OCI-LY1 (cell line): Measurements from ENCODE around the gene ADK.

Source experiments
- H2AFZ ChIP-seq: fragments of 200-600 bp; sonication (generic), shearing (Covaris generic); 2 replicates; pipeline ENCODE4 v1.6.0; 2014; ENCODE audit warnings: antibody characterized with exemption, mild to moderate bottlenecking, low read length
- H3F3A ChIP-seq: fragments of 200-600 bp; sonication (generic), shearing (Covaris generic); 2 replicates; pipeline ENCODE4 v1.6.0; 2014; ENCODE audit warnings: mild to moderate bottlenecking, antibody characterized with exemption, low read length, moderate library complexity; ENCODE audit not compliant: insufficient read depth
- H3K27ac ChIP-seq: fragments of 200-600 bp; sonication (generic); 2 replicates; pipeline ENCODE4 v1.5.1; 2014; ENCODE audit warnings: low read length, mixed run types, mild to moderate bottlenecking, low read depth; ENCODE audit not compliant: poor library complexity, severe bottlenecking
- H3K27me3 ChIP-seq: fragments of 200-600 bp; sonication (generic); 2 replicates; pipeline ENCODE4 v1.6.0; 2014; ENCODE audit warnings: antibody characterized with exemption, mild to moderate bottlenecking, low read length, moderate library complexity; ENCODE audit not compliant: insufficient read depth
- H3K36me3 ChIP-seq: fragments of 200-600 bp; sonication (generic); 2 replicates; pipeline ENCODE4 v1.6.1; 2014; ENCODE audit warnings: mild to moderate bottlenecking, antibody characterized with exemption, low read length, moderate library complexity, mixed read lengths; ENCODE audit not compliant: insufficient read depth
- H3K4me1 ChIP-seq: fragments of 200-600 bp; sonication (generic); 2 replicates; pipeline ENCODE4 v1.5.1; 2014; ENCODE audit warnings: mild to moderate bottlenecking, low read length, moderate library complexity; ENCODE audit not compliant: insufficient read depth, severe bottlenecking
- H3K4me2 ChIP-seq: fragments of 200-600 bp; sonication (generic), shearing (Covaris generic); 2 replicates; pipeline ENCODE4 v1.6.1; 2014; ENCODE audit warnings: low read length
- H3K4me3 ChIP-seq: fragments of 200-600 bp; sonication (generic); 2 replicates; pipeline ENCODE4 v1.5.1; 2014; ENCODE audit warnings: low read length, low read depth, mild to moderate bottlenecking, mixed read lengths; ENCODE audit not compliant: poor library complexity, severe bottlenecking
- H3K79me2 ChIP-seq: fragments of 200-600 bp; shearing (Covaris generic); 2 replicates; pipeline ENCODE4 v1.6.1; 2016; ENCODE audit warnings: mixed run types, low read length, mixed read lengths; ENCODE audit not compliant: insufficient read depth
- H3K9ac ChIP-seq: fragments of 200-600 bp; sonication (generic), shearing (Covaris generic); 2 replicates; pipeline ENCODE4 v1.6.1; 2014; ENCODE audit warnings: mild to moderate bottlenecking, low read length, mixed read lengths
- H3K9me2 ChIP-seq: fragments of 200-600 bp; sonication (generic), shearing (Covaris generic); 2 replicates; pipeline ENCODE4 v1.6.1; 2014; ENCODE audit warnings: low read depth, mild to moderate bottlenecking, low read length, mixed read lengths
- H3K9me3 ChIP-seq: fragments of 200-600 bp; shearing (Covaris generic); 2 replicates; pipeline ENCODE4 v1.6.1; 2014; ENCODE audit warnings: low read length, mixed read lengths
- H4K20me1 ChIP-seq: fragments of 200-600 bp; sonication (generic), shearing (Covaris generic); 2 replicates; pipeline ENCODE4 v1.6.0; 2016; ENCODE audit warnings: mild to moderate bottlenecking, low read length; ENCODE audit not compliant: insufficient read depth
- EZH2 ChIP-seq: fragments of 200-600 bp; sonication (generic), shearing (Covaris generic); IDR thresholded peaks from 2 replicates; pipeline ENCODE4 v1.8.0; 2017; ENCODE audit warnings: borderline replicate concordance, mixed run types, mild to moderate bottlenecking, antibody characterized with exemption, low read length, moderate library complexity, mixed read lengths
- TF ChIP-seq, protein P1 (sequence below): fragments of 200-600 bp; sonication (generic), shearing (Covaris generic); IDR thresholded peaks from 2 replicates; pipeline ENCODE4 v1.5.1; 2017; ENCODE audit warnings: mild to moderate bottlenecking, antibody characterized with exemption, low read length, moderate library complexity, mixed read lengths

ADK gene

GRCh38 chr10:74437822-74438221, 286.8 kb downstream of the ADK start:
- H3K4me3 ChIP-seq, result no peak overlapping the region
- no peaks in the 10 kb centered on the region for H3K4me1 ChIP-seq
- H3K9me3 ChIP-seq, result no peaks in the 10 kb centered on the region
- H3K9ac ChIP-seq, result no peak overlapping the region
- H3F3A ChIP-seq, result no peaks in the 10 kb centered on the region
- no peaks in the 10 kb centered on the region for H3K79me2 ChIP-seq
- no peak for TF ChIP-seq EZH2
- TF ChIP-seq, protein P1, sequence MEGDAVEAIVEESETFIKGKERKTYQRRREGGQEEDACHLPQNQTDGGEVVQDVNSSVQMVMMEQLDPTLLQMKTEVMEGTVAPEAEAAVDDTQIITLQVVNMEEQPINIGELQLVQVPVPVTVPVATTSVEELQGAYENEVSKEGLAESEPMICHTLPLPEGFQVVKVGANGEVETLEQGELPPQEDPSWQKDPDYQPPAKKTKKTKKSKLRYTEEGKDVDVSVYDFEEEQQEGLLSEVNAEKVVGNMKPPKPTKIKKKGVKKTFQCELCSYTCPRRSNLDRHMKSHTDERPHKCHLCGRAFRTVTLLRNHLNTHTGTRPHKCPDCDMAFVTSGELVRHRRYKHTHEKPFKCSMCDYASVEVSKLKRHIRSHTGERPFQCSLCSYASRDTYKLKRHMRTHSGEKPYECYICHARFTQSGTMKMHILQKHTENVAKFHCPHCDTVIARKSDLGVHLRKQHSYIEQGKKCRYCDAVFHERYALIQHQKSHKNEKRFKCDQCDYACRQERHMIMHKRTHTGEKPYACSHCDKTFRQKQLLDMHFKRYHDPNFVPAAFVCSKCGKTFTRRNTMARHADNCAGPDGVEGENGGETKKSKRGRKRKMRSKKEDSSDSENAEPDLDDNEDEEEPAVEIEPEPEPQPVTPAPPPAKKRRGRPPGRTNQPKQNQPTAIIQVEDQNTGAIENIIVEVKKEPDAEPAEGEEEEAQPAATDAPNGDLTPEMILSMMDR, result no peak
- no peak overlapping the region for H2AFZ ChIP-seq
- H4K20me1 ChIP-seq, result no peaks in the 10 kb centered on the region
- H3K9me2 ChIP-seq, result no peaks in the 10 kb centered on the region
- H3K36me3 ChIP-seq, result peaks cover 5% of the 10 kb centered on the region
- H3K27me3 ChIP-seq, result no peaks in the 10 kb centered on the region
- H3K27ac ChIP-seq, result no peak overlapping the region
- H3K4me2 ChIP-seq, result no peak overlapping the region

DNA sequence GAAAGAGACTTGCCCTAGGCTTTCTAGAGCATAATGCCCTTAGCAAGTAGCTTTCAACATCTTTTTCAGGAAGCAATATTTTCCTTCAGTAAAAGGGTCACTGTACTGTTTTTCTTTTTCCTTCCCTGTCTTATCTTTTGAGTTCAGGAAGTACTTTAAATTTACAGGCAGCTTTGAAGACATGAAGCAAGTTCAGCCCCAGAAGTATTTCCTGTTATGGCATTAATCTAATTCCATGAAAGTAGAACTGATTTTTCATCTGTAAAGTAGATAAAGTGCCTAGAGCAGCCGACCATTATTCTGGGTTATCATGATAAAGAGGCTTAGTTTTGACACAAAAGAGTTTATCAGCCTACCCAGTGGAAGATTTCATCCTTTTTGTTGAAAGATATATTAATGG, 288.2 kb downstream of the ADK start:
- Histone ChIP-seq H3K79me2 (no peaks in the 10 kb centered on the region), H2AFZ (no peak overlapping the region), H3K36me3 (peaks cover 5% of the 10 kb centered on the region), H3K4me2 (no peak overlapping the region), H3K27me3 (no peaks in the 10 kb centered on the region), H3K27ac (no peak overlapping the region), H3K4me3 (no peak overlapping the region), H4K20me1 (no peaks in the 10 kb centered on the region), H3K9me3 (no peaks in the 10 kb centered on the region), H3K9ac (no peak overlapping the region), H3F3A (no peaks in the 10 kb centered on the region), H3K9me2 (no peaks in the 10 kb centered on the region), H3K4me1 (no peaks in the 10 kb centered on the region)
- TF ChIP-seq, protein P1, result no peak
- no peak for TF ChIP-seq EZH2

GRCh38 chr10:74445493-74445892, 294.5 kb downstream of the ADK start:
- TF ChIP-seq, protein P1, result no peak
- TF ChIP-seq EZH2, result no peak
- H3K4me3 ChIP-seq, result no peak overlapping the region
- no peaks in the 10 kb centered on the region for H3K27me3 ChIP-seq
- no peak overlapping the region for H2AFZ ChIP-seq
- H3K36me3 ChIP-seq, result no peaks in the 10 kb centered on the region; the same call in 1 of the 2 replicates
- H3K4me2 ChIP-seq, result no peak overlapping the region
- H3K27ac ChIP-seq, result no peak overlapping the region
- no peak overlapping the region for H3K9ac ChIP-seq
- H3K4me1 ChIP-seq, result no peaks in the 10 kb centered on the region
- H3K9me2 ChIP-seq, result no peaks in the 10 kb centered on the region
- H3K9me3 ChIP-seq, result no peaks in the 10 kb centered on the region
- no peaks in the 10 kb centered on the region for H3F3A ChIP-seq
- H3K79me2 ChIP-seq, result no peaks in the 10 kb centered on the region
- H4K20me1 ChIP-seq, result no peaks in the 10 kb centered on the region
